BE2C (cell line): ENCODE data around the gene PROX2.

ENCODE experiments used
- DNase-seq: peaks from one replicate; pipeline ENCODE4 v3.0.0-alpha.2; 2020
- H3K27me3 ChIP-seq: fragments of 250-450 bp; sonication (Bioruptor Pico); 2 replicates; pipeline ENCODE4 v1.5.1; 2020; ENCODE audit warnings: mild to moderate bottlenecking
- H3K36me3 ChIP-seq: fragments of 250-450 bp; sonication (Bioruptor Pico); 2 replicates; pipeline ENCODE4 v1.5.1; 2020; ENCODE audit warnings: mild to moderate bottlenecking
- H3K4me1 ChIP-seq: fragments of 250-450 bp; sonication (Bioruptor Pico); 2 replicates; pipeline ENCODE4 v1.5.1; 2020
- H3K4me3 ChIP-seq: 2 replicates; pipeline ENCODE4 v1.5.1; 2011; ENCODE audit warnings: low read depth, low read length
- H3K9me3 ChIP-seq: fragments of 250-450 bp; sonication (Bioruptor Pico); 2 replicates; pipeline ENCODE4 v1.5.1; 2020
- CTCF ChIP-seq: IDR thresholded peaks from 2 replicates; pipeline ENCODE4 v1.5.1; 2012; ENCODE audit warnings: mild to moderate bottlenecking, low read depth, low read length

Gene PROX2

DNA sequence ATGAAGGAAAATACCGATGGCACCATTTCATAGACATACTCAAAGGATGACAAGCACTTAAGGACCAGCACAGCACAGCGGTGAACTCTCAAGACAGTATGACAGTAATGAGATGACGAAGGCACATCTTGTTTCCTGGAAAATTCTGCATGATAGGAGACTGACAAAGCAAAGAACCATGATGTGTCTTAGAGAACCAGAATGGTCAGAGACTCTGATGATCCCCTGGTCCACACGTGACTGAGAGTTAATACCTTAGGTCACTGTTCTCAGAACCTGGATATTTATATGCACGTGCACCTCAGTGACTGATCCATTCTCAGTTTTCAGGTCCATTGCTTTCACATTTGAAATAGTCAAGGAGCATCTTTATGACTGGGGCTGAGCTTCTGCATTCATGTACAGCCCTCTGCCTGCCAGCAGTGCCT is 35.3 kb downstream of the PROX2 start:
- Histone ChIP-seq H3K36me3 (peaks cover 8% of the 10 kb centered on the region), H3K4me1 (peaks cover 15% of the 10 kb centered on the region), H3K9me3 (no peaks in the 10 kb centered on the region), H3K4me3 (no peak overlapping the region), H3K27me3 (no peaks in the 10 kb centered on the region)
- DNase-seq: no peak
- TF ChIP-seq CTCF: no peak

DNA sequence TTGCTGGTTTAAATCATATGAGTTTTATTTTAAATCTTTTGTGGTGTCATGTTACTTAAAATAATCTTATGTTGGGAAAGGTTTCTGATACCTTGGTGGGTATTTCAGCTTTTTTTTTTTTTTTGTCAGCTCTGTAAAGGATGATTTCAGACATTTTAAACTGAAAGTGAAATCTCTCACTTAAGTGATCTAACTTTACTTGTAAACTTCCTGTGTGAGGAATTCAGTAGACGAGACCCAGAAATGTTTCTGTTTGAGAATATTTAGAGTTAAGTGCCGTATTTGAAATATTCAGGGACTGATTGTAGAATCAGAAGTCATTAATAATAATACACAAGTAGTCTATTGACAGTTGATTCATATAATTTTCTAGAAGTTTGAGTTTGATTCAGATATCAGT is 37.8 kb downstream of the PROX2 start:
- Histone ChIP-seq H3K27me3 (no peaks in the 10 kb centered on the region), H3K9me3 (no peaks in the 10 kb centered on the region), H3K4me1 (peaks cover 4% of the 10 kb centered on the region), H3K4me3 (no peak overlapping the region), H3K36me3 (peaks cover 16% of the 10 kb centered on the region)
- no peak for TF ChIP-seq CTCF
- no peak for DNase-seq

- DNase-seq: no peak
- no peaks in the 10 kb centered on the region for H3K4me1 ChIP-seq
- TF ChIP-seq CTCF: no peak
- no peaks in the 10 kb centered on the region for H3K27me3 ChIP-seq
- peaks cover 16% of the 10 kb centered on the region for H3K36me3 ChIP-seq
- H3K9me3 ChIP-seq: no peaks in the 10 kb centered on the region
- no peak overlapping the region for H3K4me3 ChIP-seq
These were observed 39.5 kb downstream of the PROX2 start for GRCh38 chr14:74836251-74836960.

DNA sequence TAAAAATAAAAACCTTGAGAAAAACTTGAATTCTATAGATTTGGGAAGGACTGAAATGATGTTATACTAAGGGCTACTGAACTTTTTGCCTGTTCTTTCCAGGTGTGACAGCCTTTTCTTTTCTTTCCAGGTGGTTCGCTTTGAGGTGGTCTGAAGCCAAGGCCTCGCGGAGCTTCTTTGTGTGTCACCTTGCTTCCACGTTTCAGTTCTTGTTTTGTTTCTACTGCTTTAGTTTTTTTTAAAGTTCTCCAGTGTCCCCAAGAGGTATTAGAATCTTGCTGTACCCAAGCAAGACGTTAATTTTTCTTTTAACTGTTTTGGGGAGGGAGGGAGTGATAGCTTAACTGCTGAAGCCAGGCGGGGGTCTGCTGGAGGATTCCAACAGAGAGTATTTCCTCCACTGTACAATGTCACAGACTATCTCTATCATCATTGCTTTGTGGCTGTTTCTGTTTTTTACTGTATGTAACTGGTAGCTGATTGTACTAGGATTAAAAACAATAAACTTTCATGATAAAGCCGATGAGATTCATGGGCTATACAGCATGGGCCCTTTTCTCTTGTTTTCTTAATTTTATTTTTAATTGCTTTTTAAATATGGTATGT is 40.2 kb downstream of the PROX2 start:
- DNase-seq: no peak
- Histone ChIP-seq H3K4me3 (no peak overlapping the region), H3K36me3 (peaks cover 15% of the 10 kb centered on the region), H3K4me1 (no peaks in the 10 kb centered on the region), H3K27me3 (no peaks in the 10 kb centered on the region), H3K9me3 (no peaks in the 10 kb centered on the region)
- no peak for TF ChIP-seq CTCF

GRCh38 chr14:74834692-74835392 is 41.1 kb downstream of the PROX2 start:
- Histone ChIP-seq H3K4me3 (no peak overlapping the region), H3K27me3 (no peaks in the 10 kb centered on the region), H3K36me3 (peaks cover 20% of the 10 kb centered on the region), H3K4me1 (no peaks in the 10 kb centered on the region), H3K9me3 (no peaks in the 10 kb centered on the region)
- TF ChIP-seq CTCF: no peak
- DNase-seq: no peak

- no peaks in the 10 kb centered on the region for H3K4me1 ChIP-seq
- DNase-seq: no peak
- H3K4me3 ChIP-seq: no peak overlapping the region
- no peaks in the 10 kb centered on the region for H3K9me3 ChIP-seq
- peaks cover 32% of the 10 kb centered on the region for H3K36me3 ChIP-seq
- TF ChIP-seq CTCF: no peak
- no peaks in the 10 kb centered on the region for H3K27me3 ChIP-seq
These were observed 43.1 kb downstream of the PROX2 start for GRCh38 chr14:74832849-74833248.
